Measurements from ENCODE around the gene OCA2.
"Not testable (repeated sequence)": the region's sequence is repeated elsewhere in the genome, so short reads cannot be mapped to it uniquely, and the experiment has no call there.

The OCA2 gene

DNA sequence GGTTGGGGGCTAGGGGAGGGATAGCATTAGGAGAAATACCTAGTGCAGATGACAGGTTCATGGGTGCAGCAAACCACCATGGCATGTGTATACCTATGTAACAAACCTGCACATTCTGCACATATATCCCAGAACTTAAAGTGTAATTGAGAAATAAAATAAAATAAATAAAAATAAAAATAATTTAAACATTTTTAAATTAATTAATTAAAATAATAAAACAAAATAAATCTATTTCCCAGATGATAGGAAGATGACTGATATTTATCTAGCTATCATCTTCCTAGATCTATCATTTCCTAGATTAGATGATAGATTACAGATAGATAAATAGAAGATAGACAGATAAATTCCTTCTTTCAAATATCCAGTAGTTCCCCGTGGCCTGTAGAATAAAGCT is 137.3 kb downstream of the OCA2 start:
- FAIRE-seq = no peak
- TF ChIP-seq, protein P1, sequence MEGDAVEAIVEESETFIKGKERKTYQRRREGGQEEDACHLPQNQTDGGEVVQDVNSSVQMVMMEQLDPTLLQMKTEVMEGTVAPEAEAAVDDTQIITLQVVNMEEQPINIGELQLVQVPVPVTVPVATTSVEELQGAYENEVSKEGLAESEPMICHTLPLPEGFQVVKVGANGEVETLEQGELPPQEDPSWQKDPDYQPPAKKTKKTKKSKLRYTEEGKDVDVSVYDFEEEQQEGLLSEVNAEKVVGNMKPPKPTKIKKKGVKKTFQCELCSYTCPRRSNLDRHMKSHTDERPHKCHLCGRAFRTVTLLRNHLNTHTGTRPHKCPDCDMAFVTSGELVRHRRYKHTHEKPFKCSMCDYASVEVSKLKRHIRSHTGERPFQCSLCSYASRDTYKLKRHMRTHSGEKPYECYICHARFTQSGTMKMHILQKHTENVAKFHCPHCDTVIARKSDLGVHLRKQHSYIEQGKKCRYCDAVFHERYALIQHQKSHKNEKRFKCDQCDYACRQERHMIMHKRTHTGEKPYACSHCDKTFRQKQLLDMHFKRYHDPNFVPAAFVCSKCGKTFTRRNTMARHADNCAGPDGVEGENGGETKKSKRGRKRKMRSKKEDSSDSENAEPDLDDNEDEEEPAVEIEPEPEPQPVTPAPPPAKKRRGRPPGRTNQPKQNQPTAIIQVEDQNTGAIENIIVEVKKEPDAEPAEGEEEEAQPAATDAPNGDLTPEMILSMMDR (IDR thresholded peaks at IDR 0.05; ENCODE audit: insufficient read depth, missing control alignments) = no peak
- no peak for DNase-seq (ENCODE audit: insufficient read length, low spot score)

DNA sequence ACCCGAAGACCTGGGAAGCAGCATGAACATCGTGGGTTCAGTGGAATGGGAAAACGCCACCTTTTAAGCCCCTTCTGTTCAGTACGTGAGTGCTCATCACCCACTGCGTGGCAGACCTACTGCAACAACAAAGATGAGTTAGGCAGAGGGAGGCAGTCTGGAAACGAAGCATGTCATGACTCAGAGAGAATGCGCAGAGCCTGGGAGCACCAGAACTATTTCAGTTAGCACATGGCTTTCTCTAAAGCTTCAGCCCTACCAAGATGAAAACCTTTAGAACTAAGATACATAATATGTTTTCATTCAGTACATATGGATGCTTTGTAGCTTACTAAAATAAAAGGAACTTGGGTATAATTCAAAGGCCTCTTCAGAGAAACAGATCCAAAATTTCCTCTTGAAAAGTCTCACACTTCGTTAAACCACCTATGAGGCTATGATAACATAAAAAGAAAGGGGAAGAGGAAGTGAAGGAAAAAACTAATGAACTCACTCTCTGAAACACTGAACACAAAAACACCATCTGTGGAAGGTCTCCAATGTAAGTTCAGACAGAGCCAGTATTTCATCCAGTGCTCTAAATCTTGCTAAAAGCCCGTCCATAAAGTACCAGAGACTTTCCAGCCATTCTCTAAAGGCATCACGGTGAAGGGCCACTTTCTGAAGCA is 140.1 kb downstream of the OCA2 start:
- FAIRE-seq (no peak), DNase-seq (ENCODE audit: insufficient read length, low spot score) (no peak)
- TF ChIP-seq, protein P1 (IDR thresholded peaks at IDR 0.05; ENCODE audit: insufficient read depth, missing control alignments) = no peak

DNA sequence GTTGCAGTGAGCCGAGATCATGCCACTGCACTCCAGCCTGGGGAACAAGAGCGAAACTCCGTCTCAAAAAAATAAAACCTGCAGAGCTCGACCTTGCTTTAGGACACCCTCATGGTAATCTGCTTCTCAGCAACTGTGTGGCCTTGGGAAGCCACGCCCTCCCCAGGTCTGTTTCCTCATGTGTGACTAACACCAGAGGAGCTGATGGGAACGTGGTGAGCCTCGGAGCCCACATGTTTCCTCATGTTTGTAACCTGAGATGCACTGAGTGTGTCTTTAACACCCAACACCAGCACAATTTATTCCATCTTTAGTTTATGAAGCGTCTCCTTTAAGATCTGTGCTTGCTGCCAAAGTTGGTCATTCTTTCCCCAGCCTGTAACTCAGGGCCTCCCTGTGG is 142.8 kb downstream of the OCA2 start:
- DNase-seq (ENCODE audit: insufficient read length, low spot score) = no peak
- TF ChIP-seq, protein P1 (IDR thresholded peaks at IDR 0.05; ENCODE audit: insufficient read depth, missing control alignments) = no peak
- no peak for FAIRE-seq

DNA sequence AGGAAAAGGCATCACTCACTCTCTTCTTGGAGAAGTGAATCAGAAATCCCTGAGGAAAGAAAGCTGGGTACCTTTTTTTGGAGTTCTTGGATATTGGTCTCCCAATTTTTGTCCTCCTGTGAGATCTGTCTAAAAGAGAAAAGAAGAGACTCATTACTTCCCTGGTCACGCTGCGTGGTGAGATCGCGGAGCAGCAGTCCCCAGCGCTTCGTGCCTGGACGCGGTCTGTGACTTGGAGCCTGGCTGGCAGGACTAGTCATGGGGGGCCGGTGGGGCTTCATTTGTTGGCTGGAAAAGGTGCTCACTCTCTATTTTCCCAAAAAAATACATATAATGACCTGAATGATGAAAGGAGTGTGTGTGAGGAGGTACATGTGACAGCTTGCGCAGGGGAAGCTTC is 144.0 kb downstream of the OCA2 start:
- DNase-seq (ENCODE audit: insufficient read length, low spot score) = no peak
- no peak for FAIRE-seq
- TF ChIP-seq, protein P1 (IDR thresholded peaks at IDR 0.05; ENCODE audit: insufficient read depth, missing control alignments) = no peak

DNA sequence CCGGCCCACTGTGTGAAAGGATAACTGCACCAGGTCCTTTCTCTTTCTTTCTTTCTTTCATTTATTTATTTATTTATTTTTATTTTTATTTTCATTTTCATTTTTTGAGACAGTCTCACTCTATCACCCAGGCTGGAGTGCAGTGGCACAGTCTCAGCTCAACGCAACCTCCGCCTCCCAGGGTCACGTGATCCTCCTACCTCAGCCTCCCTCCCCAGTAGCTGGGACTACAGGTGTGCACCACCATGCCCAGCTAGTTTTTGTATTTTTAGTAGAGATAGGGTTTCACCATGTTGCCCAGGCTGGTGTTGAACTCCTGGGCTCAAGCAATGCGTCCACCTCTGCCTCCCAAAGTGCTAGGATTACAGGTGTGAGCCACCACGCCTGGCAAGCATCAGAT is 146.5 kb downstream of the OCA2 start:
- not testable (repeated sequence) for FAIRE-seq; DNase-seq (ENCODE audit: insufficient read length, low spot score)

DNA sequence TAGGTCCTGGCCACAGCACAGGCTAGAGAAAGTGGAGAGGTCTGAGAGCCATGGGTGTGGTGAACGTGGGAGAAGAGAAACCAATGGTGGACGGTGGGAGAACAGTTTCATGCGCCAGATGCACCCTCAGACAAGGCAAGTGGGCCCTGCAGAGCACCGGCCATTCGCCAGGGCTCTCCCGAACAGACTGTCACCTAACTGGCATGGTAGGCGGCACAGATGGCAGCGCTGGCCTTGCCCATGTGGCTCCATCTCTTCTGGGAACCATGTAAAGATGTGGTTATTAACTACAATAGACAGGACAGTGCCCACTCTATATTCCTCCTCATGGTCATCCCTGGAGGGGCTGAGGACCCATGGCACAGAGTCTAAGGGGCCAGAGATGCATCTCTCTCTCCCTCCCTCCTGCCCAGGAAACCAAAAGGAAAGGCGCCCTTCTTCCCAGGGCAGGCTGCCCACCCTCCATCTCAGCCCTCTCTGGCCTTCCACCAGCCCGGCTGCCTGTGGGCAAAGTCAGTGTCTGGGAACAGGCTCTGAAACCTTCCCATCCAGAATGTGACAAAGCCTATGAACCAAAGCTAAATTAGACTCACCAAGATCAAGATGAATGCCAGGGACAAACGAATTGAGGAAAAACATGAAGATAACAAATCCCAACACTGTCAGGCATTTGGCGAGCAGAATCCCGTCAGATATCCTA is 147.8 kb downstream of the OCA2 start:
- TF ChIP-seq, protein P1 (IDR thresholded peaks at IDR 0.05; ENCODE audit: insufficient read depth, missing control alignments) = no peak
- FAIRE-seq (no peak), DNase-seq (ENCODE audit: insufficient read length, low spot score) (no peak)

DNA sequence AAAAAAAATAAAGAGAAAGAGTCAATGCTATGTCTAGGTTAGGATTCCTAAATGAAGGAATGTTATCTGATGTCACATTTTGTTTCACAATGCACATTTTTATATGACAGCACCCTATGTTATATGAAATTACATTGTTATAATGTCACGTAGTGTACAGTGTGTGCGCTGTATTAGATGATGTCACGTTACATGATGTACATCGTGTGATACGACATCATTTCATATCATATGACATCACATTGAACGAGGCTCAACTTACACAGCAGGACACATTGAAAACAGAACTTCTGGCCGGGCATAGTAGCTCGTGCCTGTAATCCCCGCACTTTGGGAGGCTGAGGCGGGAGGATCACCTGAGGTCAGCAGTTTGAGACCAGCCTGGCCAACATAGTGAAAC is 150.0 kb downstream of the OCA2 start:
- TF ChIP-seq, protein P1 (IDR thresholded peaks at IDR 0.05; ENCODE audit: insufficient read depth, missing control alignments) = no peak
- no peak for DNase-seq (ENCODE audit: insufficient read length, low spot score)
- FAIRE-seq = no peak

Data from D721Med (cell line).